ENCODE results near the gene ATP5F1E. TPM values are rescaled to one million over a fixed set of nuclear protein-coding genes. Genes with fewer than 3 reads are reported as not detected.
"Not testable (repeated sequence)": the region's sequence is repeated elsewhere in the genome, so short reads cannot be mapped to it uniquely, and the experiment has no call there.

ATP5F1E gene
- total RNA-seq, 4 donors from 2014 or later, result 9.9 to 21.1 (median 15.2) TPM

DNA sequence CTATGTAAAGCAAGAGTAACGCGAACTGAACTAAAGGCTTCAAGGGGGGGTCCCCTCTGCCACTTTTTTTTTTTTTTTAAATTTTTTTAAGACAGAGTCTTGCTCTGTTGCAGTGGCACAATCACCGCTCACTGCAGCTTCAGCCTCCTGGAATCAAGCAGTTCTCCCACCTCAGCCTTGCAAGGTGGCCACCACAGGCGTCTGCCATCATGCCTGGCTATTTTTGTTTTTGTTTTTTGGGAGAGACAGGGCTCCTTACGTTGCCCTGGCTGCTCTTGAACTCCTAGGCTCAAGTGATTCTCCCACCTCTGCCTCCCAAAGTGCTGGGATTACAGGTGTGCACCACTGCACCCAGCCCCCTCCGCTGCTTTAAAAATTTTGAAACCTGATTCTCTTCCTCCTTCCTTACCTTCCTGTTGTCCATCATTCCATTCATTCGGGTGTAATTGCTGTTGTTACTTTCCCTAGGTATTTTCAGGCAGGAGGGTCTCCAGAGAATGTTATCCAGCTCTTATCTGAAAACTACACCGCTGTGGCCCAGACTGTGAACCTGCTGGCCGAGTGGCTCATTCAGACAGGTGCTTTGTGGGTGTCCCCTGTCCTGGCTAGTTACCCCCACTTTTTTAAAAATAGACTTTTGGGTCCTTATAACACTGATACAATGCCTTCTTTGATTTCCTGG, 45.7 kb downstream of the ATP5F1E start:
- DNase-seq (ENCODE audit: low spot score in 2 of 2), result peak in 1 of 2 donors; percentile 71
- no peak overlapping the region for H3K4me3 ChIP-seq (ENCODE audit: low read depth, poor library complexity, severe bottlenecking)
- TF ChIP-seq POLR2A (IDR thresholded peaks at IDR 0.05), result no peak
- TF ChIP-seq, protein P1, sequence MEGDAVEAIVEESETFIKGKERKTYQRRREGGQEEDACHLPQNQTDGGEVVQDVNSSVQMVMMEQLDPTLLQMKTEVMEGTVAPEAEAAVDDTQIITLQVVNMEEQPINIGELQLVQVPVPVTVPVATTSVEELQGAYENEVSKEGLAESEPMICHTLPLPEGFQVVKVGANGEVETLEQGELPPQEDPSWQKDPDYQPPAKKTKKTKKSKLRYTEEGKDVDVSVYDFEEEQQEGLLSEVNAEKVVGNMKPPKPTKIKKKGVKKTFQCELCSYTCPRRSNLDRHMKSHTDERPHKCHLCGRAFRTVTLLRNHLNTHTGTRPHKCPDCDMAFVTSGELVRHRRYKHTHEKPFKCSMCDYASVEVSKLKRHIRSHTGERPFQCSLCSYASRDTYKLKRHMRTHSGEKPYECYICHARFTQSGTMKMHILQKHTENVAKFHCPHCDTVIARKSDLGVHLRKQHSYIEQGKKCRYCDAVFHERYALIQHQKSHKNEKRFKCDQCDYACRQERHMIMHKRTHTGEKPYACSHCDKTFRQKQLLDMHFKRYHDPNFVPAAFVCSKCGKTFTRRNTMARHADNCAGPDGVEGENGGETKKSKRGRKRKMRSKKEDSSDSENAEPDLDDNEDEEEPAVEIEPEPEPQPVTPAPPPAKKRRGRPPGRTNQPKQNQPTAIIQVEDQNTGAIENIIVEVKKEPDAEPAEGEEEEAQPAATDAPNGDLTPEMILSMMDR (IDR thresholded peaks at IDR 0.05), result no peak
- WGBS, 2 donors, result 78 to 82% methylated on average over 9 of the region's 9 CpGs
- intact Hi-C loops (cut with DNase I; ENCODE audit: low total_unique reads), result no loop called here

DNA sequence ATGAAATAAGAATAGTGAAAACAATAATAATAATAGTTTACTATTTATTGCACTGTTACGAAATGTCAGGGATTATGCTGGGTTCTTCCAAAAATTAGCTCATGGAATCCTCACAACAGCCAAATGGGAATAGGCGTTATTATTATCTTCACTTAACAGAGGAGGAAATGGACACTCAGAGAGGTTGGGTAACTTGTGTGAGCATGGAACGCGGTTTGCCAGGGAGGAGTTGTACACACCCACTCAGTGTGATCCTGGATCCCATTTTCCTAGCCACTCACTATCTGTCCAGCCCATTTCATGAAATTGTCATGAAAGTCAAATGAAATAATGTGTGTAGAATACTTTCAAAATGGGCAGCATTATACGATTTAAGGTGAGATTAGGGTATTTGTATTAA, 46.5 kb downstream of the ATP5F1E start:
- intact Hi-C loops (cut with DNase I; ENCODE audit: low total_unique reads), result no loop called here
- TF ChIP-seq, protein P1 (IDR thresholded peaks at IDR 0.05), result no peak
- TF ChIP-seq POLR2A (IDR thresholded peaks at IDR 0.05), result no peak
- peak in 1 of 2 donors; percentile 82 for DNase-seq (ENCODE audit: low spot score in 2 of 2)
- no peak overlapping the region for H3K4me3 ChIP-seq (ENCODE audit: low read depth, poor library complexity, severe bottlenecking)
- 56 to 67% methylated on average over 5 of the region's 5 CpGs for WGBS, 2 donors

DNA sequence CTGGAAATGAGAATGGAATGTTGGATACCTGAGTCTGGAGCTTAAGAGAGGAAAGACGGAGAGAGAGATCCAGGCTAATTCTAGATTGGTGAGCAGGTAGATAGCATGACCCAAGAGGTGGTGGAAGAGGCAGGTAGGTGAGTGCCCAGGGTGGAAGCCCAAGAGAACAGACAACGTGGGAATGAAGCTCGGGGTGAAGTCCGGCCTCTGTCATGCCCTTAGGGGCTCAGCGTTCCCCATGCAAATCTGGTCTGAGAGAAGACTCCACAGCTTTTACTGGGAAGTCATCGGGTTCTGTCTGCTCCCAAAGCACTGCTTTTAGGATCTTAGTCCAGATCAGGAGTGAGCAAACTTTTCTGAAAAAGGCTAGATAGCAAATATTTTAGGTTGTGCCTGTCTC, 47.4 kb downstream of the ATP5F1E start:
- intact Hi-C loops (cut with DNase I; ENCODE audit: low total_unique reads), result loop anchor here (5.0 kb wide), 1 partner anchor 92 kb away; no protein-coding TSS in a partner anchor
- peak in 1 of 2 donors; percentile 74 for DNase-seq (ENCODE audit: low spot score in 2 of 2)
- 76 to 80% methylated on average over 6 of the region's 6 CpGs for WGBS, 2 donors
- TF ChIP-seq, protein P1 (IDR thresholded peaks at IDR 0.05), result no peak
- H3K4me3 ChIP-seq (ENCODE audit: low read depth, poor library complexity, severe bottlenecking), result no peak overlapping the region

DNA sequence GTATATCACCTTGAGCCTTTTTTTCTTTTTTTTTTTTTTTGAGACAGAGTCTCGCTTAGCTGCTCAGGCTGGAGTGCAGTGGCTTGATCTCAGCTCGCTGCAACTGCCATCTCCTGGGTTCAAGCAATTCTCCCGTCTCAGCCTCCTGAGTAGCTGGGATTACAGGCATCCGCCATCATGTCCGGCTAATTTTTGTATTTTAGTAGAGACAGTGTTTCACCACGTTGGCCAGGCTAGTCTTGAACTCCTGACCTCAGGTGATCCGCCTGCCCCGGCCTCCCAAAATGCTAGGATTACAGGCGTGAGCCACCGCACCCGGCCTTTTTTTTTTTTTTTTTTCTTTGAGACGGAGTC, 49.0 kb downstream of the ATP5F1E start:
- H3K4me3 ChIP-seq (ENCODE audit: low read depth, poor library complexity, severe bottlenecking), result not testable (repeated sequence)
- intact Hi-C loops (cut with DNase I; ENCODE audit: low total_unique reads), result loop anchor here (5.0 kb wide), 1 partner anchor 91 kb away; no protein-coding TSS in a partner anchor
- WGBS, 2 donors, result 93 to 97% methylated on average over 12 of the region's 12 CpGs
- DNase-seq (ENCODE audit: low spot score in 2 of 2), result peak in 1 of 2 donors; percentile 49

DNA sequence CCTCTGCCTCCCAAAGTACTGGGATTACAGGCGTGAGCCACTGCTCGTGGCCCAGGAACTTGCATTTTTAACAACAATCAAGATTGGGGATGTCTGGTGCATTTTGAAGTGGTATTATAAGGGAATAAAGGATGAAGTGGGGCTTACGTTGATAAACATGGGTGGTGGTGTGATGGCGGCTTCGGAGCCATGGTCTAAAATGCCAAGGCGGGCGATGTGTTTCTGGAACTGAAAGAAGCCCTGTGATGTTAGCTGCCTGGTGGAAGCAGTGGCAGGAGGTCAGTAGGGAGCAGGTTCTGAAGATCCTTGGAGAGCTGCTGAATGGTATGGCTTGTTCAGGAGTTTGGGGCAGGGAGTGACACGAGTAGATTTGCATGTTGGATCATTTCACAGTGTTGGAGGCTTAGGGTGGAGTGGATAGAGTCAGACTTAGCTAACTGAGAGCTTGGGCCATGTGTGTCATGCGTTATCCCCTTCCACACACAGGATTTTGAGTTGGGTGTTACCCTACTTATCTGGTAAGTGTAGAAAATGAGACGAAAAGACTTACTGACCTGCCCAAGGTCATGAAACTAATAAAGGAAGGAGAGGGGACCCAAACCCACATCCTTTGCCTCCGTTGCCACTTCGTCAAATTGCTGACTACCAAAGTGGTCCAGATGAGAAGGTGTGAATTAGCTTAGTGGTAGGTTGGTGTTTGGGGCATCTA, 49.6 kb downstream of the ATP5F1E start:
- DNase-seq (ENCODE audit: low spot score in 2 of 2), result peak in 1 of 2 donors; percentile 77
- H3K4me3 ChIP-seq (ENCODE audit: low read depth, poor library complexity, severe bottlenecking), result no peak overlapping the region
- TF ChIP-seq, protein P1 (IDR thresholded peaks at IDR 0.05), result no peak
- TF ChIP-seq POLR2A (IDR thresholded peaks at IDR 0.05), result no peak
- WGBS, 2 donors, result 79 to 86% methylated on average over 12 of the region's 12 CpGs
- intact Hi-C loops (cut with DNase I; ENCODE audit: low total_unique reads), result loop anchor here (5.0 kb wide), 1 partner anchor 90 kb away; no protein-coding TSS in a partner anchor

DNA sequence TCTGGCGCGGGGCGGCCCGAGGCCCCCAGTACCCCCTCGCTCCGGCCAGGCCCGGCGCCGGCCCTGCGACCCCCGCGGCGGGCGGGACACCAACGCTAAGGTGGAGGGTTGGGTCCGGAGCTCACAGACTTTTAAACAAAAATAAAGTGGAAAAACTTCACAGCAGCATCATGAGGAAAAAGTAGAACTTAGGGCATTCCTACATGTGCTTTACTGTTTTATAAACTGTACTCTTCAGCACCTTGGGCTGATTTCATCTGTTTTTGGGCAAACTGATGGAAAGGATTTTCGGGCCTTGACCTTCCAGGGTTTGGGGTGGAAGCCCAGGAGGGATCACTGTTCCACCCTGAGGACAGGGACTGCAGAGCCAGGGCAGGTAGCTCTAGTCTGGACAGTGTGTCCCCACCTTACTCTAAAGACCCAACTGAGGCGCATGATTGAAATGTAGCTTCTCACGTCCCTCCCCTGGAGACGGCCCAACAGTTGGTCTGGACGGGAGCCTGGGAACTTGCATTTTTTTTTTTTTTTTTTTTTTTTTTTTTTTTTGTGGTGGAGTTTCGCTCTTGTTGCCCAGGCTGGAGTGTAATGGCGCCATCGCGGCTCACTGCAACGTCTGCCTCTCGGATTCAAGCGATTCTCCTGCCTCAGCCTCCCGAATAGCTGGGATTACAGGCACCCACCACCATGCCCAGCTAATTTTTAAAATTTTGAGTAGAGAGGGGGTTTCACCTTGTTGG, 50.3 kb downstream of the ATP5F1E start:
- TF ChIP-seq, protein P1 (IDR thresholded peaks at IDR 0.05), result no peak
- TF ChIP-seq POLR2A (IDR thresholded peaks at IDR 0.05), result no peak
- 18 to 23% methylated on average over 27 to 29 of the region's 29 CpGs for WGBS, 2 donors
- H3K4me3 ChIP-seq (ENCODE audit: low read depth, poor library complexity, severe bottlenecking), result peak overlapping the region; percentile 74
- intact Hi-C loops (cut with DNase I; ENCODE audit: low total_unique reads), result loop anchor here (5.0 kb wide), 1 partner anchor 89 kb away; no protein-coding TSS in a partner anchor
- DNase-seq (ENCODE audit: low spot score in 2 of 2), result peak in 1 of 2 donors; percentile 76

All from lower leg skin (tissue), 4 donors.